Head of caudate nucleus (tissue), 42 donors: Measurements from ENCODE around the gene FAM118A.
A peak's percentile ranks its signal among the peaks of the same experiment; 100 is the strongest.

Experiments
- DNase-seq, 42 donors: peaks; one replicate each; pipeline versions ENCODE4 v3.0.0 to v3.0.0-alpha.2; 2020 to 2021; ENCODE audit warnings: mixed read lengths in 7 of 42
- intact Hi-C: fragments of 100-400 bp; cut with DNase I; formaldehyde crosslinking; loops from one replicate; pipeline ENCODE4 v1.15.0; 2022

The FAM118A gene

DNA sequence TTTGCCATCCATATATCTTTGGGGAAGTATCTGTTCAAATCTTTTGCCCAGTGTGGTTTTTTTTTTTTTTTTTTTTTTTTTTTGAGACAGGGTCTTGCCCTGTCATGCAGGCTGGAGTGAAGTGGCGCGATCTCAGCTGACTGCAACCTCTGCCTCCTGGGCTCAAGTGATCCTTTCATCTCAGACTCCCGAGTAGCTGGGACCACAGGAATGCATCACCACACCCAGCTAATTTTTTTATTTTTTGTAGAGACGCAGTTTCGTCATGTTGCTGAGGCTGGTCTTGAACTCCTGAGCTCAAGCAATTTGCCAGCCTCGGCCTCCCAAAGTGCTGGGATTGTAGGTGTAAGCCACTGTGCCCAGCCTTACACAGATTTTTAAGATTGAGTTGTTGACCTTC, 4.8 kb upstream of the FAM118A start:
- intact Hi-C loops = loop anchor here (5.0 kb wide), 1 partner anchor 33 kb away; no protein-coding TSS in a partner anchor
- no peak for DNase-seq

DNA sequence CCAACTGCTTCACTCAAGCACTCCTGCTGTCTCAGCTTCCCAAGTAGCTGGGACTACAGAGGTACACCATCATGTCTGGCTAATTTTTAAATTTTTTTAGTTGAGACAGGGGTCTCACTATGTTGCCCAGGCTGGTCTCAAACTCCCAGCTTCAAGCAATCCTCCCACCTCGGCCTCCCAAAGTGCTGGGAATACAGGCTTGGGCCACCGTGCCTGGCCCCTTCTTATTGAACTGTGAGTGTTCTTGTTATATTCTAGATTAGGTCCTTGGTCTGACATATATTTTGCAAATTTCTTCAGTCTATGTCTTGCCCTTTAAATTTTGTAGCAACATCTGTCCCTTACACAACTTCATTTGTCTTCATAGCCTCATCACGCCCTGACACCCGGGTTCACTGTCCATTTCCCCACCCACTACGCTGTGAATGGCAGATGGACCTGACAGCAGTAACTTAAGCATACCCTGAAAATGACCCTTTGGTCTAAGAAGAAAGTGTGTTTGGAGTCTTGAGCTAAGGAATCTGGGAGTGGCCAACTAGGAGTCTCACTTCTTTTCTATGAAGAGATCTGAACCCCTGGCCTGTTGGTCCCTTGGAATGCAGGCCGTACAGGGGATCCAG, 4.2 kb upstream of the FAM118A start:
- intact Hi-C loops = loop anchor here (5.0 kb wide), 1 partner anchor 33 kb away; no protein-coding TSS in a partner anchor
- DNase-seq = no peak

DNA sequence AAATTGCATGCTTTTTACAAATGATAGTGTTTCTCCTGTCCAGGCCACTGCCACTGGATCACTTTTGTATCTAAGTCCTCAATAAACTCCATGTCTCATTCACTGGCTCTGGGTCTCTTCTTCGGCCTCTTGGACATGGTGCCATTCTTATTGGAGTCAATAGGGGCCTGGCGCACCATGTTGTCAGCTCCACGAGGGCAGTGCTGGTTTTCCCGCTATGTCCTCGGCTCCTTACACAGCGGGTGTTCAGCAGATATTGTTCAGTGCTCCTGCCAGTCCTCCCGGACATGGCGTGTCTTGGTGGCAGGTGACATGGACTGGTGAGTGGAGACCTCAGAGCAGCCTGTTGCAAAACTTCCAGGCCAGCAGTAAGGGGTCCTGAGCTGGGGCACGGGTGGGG, 3.6 kb upstream of the FAM118A start:
- intact Hi-C loops = loop anchor here (5.0 kb wide), 1 partner anchor 34 kb away; no protein-coding TSS in a partner anchor

DNA sequence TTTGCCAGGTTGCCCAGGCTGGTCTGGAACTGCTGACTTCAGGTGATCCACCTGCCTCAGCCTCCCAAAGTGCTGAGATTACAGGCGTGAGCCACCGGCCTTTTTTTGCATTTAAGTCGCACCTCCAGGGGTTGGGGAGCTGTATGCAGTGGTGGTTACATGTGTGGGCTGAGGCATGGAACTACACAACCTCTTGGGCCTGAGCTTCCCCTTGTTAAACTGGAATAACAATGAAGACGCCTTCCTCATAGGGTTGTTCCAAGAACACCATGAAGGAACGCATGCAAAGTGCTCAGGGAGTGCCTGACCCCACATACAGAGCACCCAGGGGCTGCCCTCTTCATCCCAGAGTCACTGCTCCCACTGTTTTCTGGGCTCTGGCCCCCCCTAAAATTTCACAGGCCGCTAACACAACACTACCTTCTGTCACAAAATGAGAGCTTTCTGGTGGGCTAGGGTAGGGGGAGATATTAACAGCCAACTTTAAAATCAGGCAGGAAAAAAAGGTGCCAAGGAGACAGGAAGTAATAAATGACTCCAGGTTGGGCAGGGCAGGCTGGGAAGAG, 1.3 kb upstream of the FAM118A start:
- no peak for DNase-seq
- intact Hi-C loops = loop anchor here (5.0 kb wide), 1 partner anchor 36 kb away; no protein-coding TSS in a partner anchor

More for the DNA sequence above, 3.6 kb upstream of the FAM118A start:
- no peak for DNase-seq

DNA sequence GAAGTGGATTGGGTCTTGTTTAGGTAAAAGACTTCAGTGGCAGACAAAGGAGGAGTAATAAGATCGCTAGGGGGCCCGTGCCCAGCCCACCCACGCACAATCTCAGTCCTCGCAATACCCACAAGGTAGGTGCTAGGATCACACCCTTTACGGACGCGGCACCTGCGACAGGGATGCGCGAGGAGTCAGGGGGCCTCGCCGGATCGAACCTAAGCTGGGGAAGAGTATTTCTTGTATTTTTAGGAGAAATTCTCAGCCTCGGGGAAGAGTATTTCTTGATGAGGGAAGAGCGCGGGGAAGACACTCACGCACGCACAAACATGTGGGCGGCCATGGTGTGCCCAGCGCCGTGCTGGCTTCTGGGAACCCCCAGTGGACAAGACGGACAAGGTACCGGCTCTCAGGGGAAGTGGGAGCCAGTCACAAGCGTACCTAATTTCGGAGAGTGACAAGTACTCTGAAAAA, 745 bp upstream of the FAM118A start:
- peak in 16 of 42 donors; percentile 10 to 56 (median 31) for DNase-seq
- intact Hi-C loops = loop anchor here (5.0 kb wide), 1 partner anchor 37 kb away; no protein-coding TSS in a partner anchor

DNA sequence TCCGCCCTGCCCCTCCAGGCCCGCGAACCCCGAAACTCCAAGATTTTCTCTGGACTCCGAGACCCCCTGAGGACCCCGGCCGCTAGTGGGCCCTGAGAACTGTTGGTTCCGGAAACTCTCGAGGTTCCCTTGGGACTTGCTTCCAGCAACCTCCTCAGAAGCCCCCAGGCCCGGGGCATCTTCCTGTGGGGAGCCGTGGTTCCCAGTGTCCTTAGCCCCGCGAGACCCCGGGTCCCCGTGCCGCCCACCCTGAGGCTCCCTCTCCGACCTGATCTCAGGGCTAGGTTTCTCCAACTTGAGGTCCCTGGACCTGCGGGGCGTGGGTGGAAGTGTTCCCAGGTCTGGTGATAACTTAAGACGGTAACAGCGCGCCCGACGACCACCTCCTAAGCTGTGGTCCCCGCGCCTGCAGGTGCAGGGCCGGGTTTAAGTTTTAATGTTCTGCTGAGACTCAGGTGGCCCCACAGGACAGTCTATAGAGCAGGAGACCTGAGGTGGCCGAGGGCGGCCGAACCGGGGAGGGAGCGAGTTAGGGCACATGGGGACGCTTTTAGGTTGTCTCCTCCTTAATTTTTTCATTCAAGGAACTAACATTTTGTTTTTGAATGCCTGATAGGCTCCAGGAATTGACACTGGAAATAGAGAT, 720 bp downstream of the FAM118A start:
- peak in 17 of 42 donors; percentile 21 to 52 (median 35) for DNase-seq

DNA sequence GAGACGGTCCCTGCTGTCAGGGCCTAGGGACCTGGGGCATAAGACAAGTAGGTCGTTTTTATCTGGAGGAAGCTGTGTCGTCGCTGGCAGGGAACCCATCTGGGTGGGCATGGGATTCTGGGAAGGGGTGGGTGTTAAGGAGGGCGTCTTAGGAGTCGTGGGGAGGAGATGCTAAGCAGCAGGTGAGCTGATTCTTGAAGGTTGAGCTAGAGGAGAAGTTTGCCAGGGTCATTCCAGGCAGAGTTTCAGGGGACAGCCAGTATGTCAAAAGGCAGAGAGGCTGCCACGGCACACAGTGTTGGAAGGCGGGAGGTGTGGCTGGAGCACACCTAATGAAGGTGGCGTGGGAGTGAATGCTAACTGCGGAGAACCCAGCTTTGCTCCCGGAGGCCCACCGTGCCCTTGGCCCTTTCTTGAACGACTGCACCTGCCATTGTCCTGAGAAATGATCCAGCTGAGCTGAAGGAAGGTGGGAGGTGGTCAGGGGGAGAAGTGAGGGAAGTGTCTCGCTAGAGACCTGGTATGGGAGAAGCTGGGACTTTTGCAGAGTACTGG, 1.3 kb downstream of the FAM118A start:
- intact Hi-C loops = no loop called here
- peak in 8 of 42 donors; percentile 18 to 57 (median 23) for DNase-seq

More for the DNA sequence above, 720 bp downstream of the FAM118A start:
- intact Hi-C loops = no loop called here

DNA sequence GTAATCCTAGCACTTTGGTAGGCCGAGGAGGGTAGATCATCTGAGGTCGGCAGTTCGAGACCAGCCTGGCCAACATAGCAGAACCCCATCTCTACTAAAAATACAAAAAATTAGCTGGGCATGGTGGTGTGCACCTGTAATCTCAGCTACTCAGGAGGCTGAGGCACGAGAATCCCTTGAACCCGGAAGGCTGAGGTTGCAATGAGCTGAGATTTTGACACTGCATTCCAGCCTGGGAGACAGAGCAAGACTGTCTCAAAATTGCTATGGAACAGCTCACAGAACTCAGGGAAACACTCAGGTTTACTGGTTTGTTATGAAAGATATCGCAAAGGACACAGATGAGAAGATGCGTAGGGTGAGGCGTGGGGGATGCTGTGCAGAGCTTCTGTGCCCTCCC, 2.7 kb downstream of the FAM118A start:
- no peak for DNase-seq
- intact Hi-C loops = no loop called here

DNA sequence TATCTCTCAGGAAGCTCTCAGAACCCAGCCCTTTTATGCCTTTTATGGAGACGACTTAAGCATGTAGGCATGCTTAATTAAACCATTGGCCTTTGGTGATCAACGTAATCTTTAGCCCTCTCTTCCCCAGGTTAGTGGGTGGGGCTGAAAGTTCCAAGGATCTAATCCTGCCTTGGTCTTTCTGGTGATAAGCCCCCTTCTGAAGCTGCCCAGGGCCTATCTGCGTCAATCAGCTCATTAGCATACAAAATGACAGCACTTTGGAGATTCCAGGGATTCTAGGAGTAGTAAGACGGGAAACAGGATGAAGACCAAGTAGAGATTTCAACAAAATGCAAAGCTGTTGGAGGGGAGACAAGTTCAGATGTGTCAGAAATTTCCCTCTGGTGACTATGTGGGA, 3.1 kb downstream of the FAM118A start:
- intact Hi-C loops = no loop called here
- DNase-seq = no peak

DNA sequence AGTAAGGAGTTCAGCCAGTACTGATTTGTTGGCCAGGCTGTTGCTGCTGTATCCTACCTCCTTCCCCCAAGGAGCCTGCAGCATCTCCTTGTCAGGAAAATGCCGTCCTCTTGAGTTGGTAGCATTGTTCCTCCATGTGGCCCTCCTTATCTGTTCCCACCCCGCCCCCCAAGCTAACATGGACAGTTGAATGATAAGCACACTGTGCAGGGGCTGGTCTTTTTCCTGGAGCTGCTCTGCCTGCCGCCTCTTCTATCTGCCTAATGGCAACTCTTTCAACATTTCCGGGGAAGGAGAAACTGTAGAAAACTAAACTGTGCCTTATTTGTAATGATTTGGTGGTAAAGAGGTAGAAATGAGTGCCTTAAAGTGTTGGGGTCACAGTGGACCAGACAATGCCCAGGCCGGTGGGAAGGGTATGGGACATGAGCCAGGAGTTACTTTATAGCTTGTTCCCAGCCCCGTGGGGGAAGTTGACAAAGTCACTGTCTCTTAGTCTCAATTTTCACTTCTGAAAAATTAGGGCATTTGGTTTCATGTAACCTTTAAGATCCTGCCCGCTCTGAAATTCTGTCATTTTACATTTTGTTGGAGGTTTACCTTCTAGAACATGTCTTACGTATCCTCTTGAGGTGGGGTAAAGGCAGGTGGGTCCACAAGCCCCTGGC, 4.5 kb downstream of the FAM118A start:
- intact Hi-C loops = no loop called here
- DNase-seq = no peak

DNA sequence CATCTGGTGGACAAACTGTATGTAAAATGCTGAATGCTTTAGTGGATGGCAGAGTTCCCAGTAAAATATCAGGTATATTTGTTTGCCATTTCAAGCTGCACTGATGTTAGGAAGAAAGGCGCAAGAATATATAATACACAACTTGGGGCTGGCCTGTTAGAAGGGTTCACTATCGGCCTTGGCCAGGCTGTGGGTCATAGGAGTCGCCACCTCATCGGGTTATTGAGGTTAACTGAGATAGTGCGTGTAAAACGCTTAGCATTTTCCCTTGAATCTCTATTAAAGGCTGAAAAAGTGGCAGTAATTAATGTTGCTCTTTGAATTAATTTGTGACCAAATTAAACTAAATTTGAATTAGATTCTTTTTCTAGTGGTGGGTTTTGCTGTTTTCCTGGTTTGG, 5.1 kb downstream of the FAM118A start:
- no peak for DNase-seq
- intact Hi-C loops = no loop called here

DNA sequence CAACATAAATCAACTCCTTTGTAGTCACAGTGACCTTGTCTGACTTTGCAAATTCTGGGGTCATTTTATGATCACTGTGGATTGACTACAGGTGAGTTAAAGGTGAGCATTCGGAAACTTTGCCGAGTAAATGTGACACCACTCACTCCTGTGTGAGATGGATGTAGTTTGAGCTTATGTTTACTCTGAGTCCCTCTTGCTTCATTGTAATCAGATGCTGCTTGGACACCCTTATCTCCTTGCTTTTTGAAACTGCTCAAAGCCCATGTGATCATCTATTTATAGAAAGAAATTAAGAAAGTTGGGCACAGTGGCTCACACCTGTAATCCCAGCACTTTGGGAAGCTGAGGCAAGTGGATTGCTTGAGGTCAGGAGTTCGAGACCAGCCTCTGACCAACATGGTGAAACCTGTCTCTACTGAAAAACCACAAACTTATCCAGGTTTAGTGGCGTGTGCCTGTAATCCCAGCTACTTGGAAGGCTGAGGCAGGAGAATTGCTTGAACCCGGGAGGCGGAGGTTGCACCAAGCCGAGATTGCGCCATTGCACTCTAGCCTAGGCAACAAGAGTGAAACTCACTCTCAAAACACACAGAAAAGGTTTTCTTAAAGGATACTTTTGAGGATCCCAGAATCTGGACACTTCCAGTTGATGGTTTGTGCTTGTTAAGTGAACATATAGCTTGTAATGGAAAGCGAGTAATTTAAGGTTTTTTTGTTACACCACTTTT, 7.2 kb downstream of the FAM118A start:
- DNase-seq = no peak
- intact Hi-C loops = no loop called here

DNA sequence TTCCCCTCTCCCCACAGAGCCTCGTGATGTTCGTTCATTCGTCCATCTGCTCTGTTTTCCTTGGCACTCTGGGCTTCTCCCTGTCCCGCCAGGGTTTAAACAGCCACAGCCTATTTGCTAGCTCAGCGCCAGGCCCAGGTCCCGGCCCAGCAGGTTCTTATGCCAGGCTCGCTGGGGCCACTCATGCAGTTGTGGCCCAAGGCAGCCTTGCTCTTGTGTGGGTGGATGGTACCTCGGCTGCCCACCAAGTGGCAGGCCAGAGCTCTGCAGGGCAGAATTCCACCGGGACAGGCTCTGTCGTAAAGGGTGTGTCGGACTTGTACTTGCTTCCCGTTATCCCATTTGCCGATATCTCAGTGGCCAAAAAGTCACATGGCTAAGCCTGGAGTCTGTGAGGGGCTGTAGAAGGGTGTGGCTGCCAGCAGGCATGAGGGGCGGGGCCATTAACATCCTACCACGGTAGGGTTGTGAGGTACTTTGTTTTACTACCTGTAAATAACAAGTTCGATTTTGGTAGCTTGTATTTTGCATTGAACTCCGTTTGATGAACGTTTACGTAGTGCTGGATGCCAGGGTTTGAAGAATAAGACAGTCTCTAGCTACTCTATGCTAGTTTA, 7.9 kb downstream of the FAM118A start:
- intact Hi-C loops = no loop called here

DNA sequence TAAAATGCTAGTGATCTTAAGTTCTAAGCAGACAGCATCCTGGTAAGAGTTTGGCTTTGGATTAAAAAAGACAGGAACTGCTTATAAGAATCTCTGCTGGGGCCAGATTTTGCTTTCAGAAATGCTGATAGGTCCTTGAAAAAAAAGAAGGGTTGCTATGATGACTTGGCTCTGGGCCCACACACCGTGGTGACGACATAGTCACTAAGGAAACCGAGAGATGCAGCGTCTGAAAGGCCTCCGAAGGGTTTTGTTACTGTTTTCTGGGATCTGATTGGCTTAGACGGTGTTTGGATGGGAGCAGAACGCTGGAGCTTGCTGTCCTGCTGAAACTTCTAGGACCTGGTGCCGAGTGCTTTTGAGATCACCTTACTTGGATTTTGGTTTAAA, 8.4 kb downstream of the FAM118A start:
- peak; percentile 55 to 92 (median 74) for DNase-seq
- intact Hi-C loops = no loop called here

More for the DNA sequence above, 7.9 kb downstream of the FAM118A start:
- DNase-seq = peak in 26 of 42 donors; percentile 12 to 66 (median 38)

DNA sequence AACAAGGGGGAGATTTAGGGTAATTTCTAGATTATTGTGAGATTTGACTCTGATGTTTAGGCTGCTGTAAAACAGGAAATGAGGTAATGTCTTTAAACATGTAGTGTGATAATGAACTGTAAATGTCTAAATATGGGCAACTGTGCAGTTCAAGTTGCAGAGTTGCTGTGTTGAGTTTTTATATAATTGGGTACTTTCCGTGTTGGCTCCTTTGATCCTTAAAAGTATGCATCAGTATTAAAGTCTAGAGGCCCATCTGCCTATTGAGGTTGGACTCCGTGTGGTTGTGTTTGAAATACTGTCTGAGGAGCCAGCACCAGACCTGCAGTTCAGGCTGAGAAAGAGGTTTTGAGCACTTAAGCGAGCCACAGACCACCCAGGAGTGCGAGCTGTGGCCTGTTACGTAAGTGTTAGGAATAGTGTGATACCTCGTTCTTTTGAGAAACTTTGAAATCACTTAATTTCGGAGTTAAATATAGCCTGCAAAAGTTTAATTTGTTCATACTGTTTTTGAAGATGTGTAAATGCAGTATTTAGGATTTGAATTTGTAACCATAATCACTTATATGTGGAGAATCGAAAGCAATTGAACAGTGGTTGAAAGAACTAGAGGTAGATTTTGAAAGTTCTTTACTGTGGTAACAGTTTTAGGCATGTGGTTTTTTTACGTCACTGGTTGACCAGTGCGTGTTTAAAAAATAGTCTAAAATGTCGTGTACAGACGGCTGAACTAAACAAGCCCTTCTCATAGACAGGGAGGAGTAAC, 9.0 kb downstream of the FAM118A start:
- intact Hi-C loops = no loop called here

DNA sequence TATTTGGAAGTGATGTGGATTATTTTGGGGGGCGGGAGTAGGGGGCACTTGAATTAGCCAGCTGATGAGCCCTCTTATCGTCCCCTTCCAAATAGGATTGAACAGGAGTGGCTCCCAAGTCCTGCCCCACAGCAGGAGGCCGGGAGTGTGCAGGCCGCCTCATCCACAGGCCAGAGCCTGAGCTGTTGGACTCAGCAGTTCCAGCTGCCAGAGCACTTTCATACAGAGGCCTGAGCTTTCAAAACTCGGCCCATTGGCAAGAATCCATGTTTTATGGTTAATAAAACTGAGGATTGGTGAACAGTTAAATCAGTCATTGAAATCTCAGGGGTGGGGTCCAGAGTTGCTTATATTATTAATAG, 9.6 kb downstream of the FAM118A start:
- DNase-seq = no peak
- intact Hi-C loops = no loop called here

More for the DNA sequence above, 9.0 kb downstream of the FAM118A start:
- DNase-seq = no peak

DNA sequence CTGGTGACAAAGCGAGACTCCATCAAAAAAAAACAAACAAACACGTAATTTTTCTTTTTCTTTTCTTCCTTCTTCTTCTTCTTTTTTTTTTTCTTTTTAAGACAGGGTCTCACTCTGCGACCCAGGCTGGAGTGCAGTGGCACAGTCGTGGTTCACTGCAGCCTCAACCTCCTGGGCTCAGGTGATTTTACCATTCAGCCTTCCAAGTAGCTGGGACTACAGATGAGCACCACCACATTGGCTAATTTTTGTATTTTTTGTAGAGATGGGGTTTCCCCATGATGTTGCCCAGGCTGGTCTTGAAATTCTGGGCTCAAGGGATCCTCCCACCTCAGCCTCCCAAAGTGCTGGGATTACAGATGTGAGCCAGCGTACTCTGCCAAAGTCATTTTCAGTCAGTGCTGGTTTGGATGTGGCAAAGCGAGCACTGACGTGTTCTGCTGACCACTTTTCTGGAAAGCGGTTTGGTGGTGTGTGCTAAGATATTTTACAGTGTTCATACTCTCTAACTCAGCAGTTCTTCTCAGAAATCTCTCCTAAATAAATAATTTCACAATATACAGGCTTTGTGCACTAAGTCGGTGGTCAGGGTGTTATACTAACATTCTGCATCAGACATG, 10.7 kb downstream of the FAM118A start:
- intact Hi-C loops = no loop called here
- DNase-seq = no peak
